Activated T-cell treated with anti-CD3 and anti-CD28 coated beads, Interleukin-2, amount 50 U/mL, for 1 hour (primary cell): Measurements from ENCODE around the gene IL18BP.

Experiments used
- DNase-seq: peaks from one replicate; pipeline ENCODE4 v3.0.0-alpha.2; 2020

The IL18BP gene

GRCh38 chr11:72013765-72014711 is 15.3 kb downstream of the IL18BP start:
- DNase-seq = no peak

- no peak for DNase-seq
Observed at GRCh38 chr11:72014761-72015320, 16.1 kb downstream of the IL18BP start.

- DNase-seq = no peak
Observed at GRCh38 chr11:72015511-72016061, 16.9 kb downstream of the IL18BP start.

- no peak for DNase-seq
Observed at GRCh38 chr11:72018171-72018570, 19.5 kb downstream of the IL18BP start.

- DNase-seq = no peak
Observed at GRCh38 chr11:72023335-72023734, 24.6 kb downstream of the IL18BP start.

GRCh38 chr11:72024069-72024754 is 25.5 kb downstream of the IL18BP start:
- DNase-seq = no peak

GRCh38 chr11:72026090-72026489 is 27.4 kb downstream of the IL18BP start:
- no peak for DNase-seq

GRCh38 chr11:72030472-72031045 is 31.9 kb downstream of the IL18BP start:
- no peak for DNase-seq

GRCh38 chr11:72036687-72037086 is 38.0 kb downstream of the IL18BP start:
- no peak for DNase-seq

- DNase-seq = no peak
Observed at GRCh38 chr11:72037554-72038311, 39.0 kb downstream of the IL18BP start.

GRCh38 chr11:72038491-72038890 is 39.8 kb downstream of the IL18BP start:
- DNase-seq = no peak

GRCh38 chr11:72039031-72039855 is 40.5 kb downstream of the IL18BP start:
- no peak for DNase-seq

- no peak for DNase-seq
Observed at GRCh38 chr11:72039856-72040401, 41.2 kb downstream of the IL18BP start.

- DNase-seq = peak; percentile 86
Observed at GRCh38 chr11:72040491-72041363, 42.0 kb downstream of the IL18BP start.

GRCh38 chr11:72041364-72042063 is 42.8 kb downstream of the IL18BP start:
- peak; percentile 63 for DNase-seq

GRCh38 chr11:72042064-72042745 is 43.5 kb downstream of the IL18BP start:
- DNase-seq = no peak

- DNase-seq = no peak
Observed at GRCh38 chr11:72045849-72046248, 47.1 kb downstream of the IL18BP start.

GRCh38 chr11:72048766-72049460 is 50.2 kb downstream of the IL18BP start:
- no peak for DNase-seq
